Esophagus muscularis mucosa (tissue), 4 donors: ENCODE data around the gene CBLN1. TPM values are rescaled to one million over a fixed set of nuclear protein-coding genes. Genes with fewer than 3 reads are reported as not detected.

Source experiments
- DNase-seq: peaks from one replicate; pipeline ENCODE4 v3.0.0-alpha.2; 2017; ENCODE audit errors: extremely low spot score
- H3K27ac ChIP-seq, 4 donors: fragments of 200-600 bp; sonication (generic); replicated peaks in 1 of 4; 1 replicate in 3 of 4; 2 replicates in 1 of 4; pipeline ENCODE4 v1.5.1; 2016 to 2019; ENCODE audit warnings: mild to moderate bottlenecking in 1 of 4
- H3K27me3 ChIP-seq, 4 donors: fragments of 200-600 bp; sonication (generic); one replicate each; pipeline versions ENCODE4 v1.5.1 to v1.6.0; 2016 to 2019
- H3K36me3 ChIP-seq, 4 donors: fragments of 200-600 bp; sonication (generic); one replicate each; pipeline ENCODE4 v1.5.1; 2016 to 2019
- H3K4me1 ChIP-seq, 4 donors: fragments of 200-600 bp; sonication (generic); one replicate each; pipeline ENCODE4 v1.5.1; 2016 to 2019
- H3K4me3 ChIP-seq, 4 donors: fragments of 200-600 bp; sonication (generic); 1 replicate in 2 of 4; 2 replicates in 2 of 4; pipeline ENCODE4 v1.5.1; 2016 to 2019; ENCODE audit warnings: mild to moderate bottlenecking in 4 of 4, moderate library complexity in 1 of 4
- H3K9me3 ChIP-seq, 4 donors: fragments of 200-600 bp; sonication (generic); 1 replicate in 3 of 4; 2 replicates in 1 of 4; pipeline ENCODE4 v1.5.1; 2016 to 2019
- EP300 ChIP-seq: sonication (generic); formaldehyde crosslinking; IDR thresholded peaks from one replicate; pipeline ENCODE4 v1.6.1; 2017; ENCODE audit warnings: antibody characterized with exemption
- POLR2A ChIP-seq: fragments of 450-650 bp; IDR thresholded peaks from one replicate; pipeline ENCODE4 v1.6.1; 2017; ENCODE audit warnings: antibody characterized with exemption, moderate library complexity, mild to moderate bottlenecking, low read depth
- POLR2AphosphoS5 ChIP-seq, 2 donors: sonication (generic); formaldehyde crosslinking; IDR thresholded peaks; one replicate each; pipeline ENCODE4 v1.6.1; 2017; ENCODE audit warnings: antibody characterized with exemption in 2 of 2
- WGBS: methylation state at CpG from one replicate; pipeline ENCODE4 v1.1.5; 2018; 5-methylcytosine and 5-hydroxymethylcytosine counted together
- intact Hi-C: fragments of 100-400 bp; cut with DNase I; formaldehyde crosslinking; loops from one replicate; pipeline ENCODE4 v1.15.1; 2023
- total RNA-seq, 4 donors: library from RNA; depleted of rRNA; stranded (reverse); fragments of >200 nt; gene quantifications; one replicate each; pipeline versions ENCODE4 v1.1.0 to v1.2.1, GENCODE V29; 2016
- TF ChIP-seq, protein P1 (sequence below), 3 experiments: fragments of 200-600 bp in 2 of 3; fragments of 450-650 bp in 1 of 3; sonication (generic) in 2 of 3; IDR thresholded peaks; one replicate each; pipeline ENCODE4 v1.5.1; 2017 to 2019; ENCODE audit warnings: antibody characterized with exemption in 3 of 3, mild to moderate bottlenecking in 2 of 3, moderate library complexity in 1 of 3

The CBLN1 gene
- total RNA-seq, 4 donors from 2014 or later = 0.32 to 1.4 (median 0.83) TPM; not detected in 1

DNA sequence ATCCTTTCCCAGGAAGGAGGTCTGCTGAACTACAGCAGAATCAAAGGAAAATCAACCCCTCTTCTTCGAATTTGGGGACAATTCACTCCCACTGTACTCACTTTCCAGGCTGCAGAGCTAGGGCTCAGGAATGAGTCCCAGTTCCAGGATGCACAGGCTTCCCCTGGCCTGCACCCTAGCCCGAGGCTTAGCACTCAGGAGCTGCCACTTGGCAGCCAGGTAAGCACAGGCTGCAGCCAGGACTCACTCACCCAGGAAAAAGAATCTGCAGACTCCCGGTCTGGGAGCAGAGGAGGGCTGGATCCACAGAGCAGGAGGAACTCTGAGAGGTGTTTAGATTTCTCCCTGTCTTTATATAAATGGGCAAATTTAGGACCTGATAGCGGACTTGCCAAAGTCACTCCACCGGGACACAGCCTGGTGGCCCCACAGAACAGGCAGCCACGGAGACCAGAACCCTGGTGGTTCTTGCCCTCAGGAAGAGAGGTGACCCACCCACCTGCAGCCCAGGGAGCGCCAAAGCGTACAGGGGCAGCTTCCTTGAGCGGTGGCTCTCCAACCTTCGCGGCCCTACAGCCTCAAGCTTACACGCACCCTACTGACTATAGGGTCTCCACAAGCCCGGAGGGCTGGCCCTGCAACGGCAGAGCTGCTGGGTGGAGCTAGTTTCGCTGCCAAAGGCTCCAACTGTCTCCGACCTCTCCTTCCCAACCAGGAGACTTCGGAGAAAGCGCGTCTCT is 4.8 kb downstream of the CBLN1 start:
- H3K27me3 ChIP-seq = peaks cover 7 to 99% (median 71%) of the 10 kb centered on the region in 4 donors
- intact Hi-C loops = no loop called here
- peaks cover 26 to 56% (median 46%) of the 10 kb centered on the region in 4 donors for H3K4me1 ChIP-seq
- WGBS = 13% methylated on average over 9 of the region's 19 CpGs
- no peak overlapping the region for H3K27ac ChIP-seq
- no peaks in the 10 kb centered on the region for H3K36me3 ChIP-seq
- TF ChIP-seq EP300 (no peak), POLR2AphosphoS5 (IDR thresholded peaks at IDR 0.05) (no peak)
- peak; percentile 84 for DNase-seq
- H3K4me3 ChIP-seq = no peak overlapping the region
- peaks cover 0 to 5% (median 0%) of the 10 kb centered on the region in 4 donors for H3K9me3 ChIP-seq

DNA sequence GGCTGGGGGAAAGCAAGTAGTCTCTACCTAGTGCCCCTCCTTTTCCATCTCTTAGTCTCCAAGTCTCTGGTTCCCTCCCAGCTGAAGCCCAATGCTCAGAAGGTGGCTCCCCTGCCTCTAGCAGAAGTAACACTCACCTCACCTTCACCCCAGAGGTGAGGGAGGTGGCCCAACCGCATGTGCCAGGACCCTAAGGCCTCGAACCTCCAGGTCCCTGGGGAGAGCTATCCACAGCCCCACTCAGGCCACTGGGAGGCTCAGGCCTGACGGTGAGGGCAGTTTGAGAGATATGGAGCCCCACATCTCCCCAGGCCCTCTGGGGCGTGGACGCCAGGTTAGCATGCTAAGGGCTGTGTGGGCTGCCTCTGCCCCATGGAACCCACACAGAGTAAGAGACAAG is 5.8 kb downstream of the CBLN1 start:
- TF ChIP-seq EP300 = no peak
- no peak for TF ChIP-seq POLR2A
- TF ChIP-seq POLR2AphosphoS5 (IDR thresholded peaks at IDR 0.05) = no peak
- TF ChIP-seq, protein P1, sequence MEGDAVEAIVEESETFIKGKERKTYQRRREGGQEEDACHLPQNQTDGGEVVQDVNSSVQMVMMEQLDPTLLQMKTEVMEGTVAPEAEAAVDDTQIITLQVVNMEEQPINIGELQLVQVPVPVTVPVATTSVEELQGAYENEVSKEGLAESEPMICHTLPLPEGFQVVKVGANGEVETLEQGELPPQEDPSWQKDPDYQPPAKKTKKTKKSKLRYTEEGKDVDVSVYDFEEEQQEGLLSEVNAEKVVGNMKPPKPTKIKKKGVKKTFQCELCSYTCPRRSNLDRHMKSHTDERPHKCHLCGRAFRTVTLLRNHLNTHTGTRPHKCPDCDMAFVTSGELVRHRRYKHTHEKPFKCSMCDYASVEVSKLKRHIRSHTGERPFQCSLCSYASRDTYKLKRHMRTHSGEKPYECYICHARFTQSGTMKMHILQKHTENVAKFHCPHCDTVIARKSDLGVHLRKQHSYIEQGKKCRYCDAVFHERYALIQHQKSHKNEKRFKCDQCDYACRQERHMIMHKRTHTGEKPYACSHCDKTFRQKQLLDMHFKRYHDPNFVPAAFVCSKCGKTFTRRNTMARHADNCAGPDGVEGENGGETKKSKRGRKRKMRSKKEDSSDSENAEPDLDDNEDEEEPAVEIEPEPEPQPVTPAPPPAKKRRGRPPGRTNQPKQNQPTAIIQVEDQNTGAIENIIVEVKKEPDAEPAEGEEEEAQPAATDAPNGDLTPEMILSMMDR (IDR thresholded peaks at IDR 0.05) = no peak

DNA sequence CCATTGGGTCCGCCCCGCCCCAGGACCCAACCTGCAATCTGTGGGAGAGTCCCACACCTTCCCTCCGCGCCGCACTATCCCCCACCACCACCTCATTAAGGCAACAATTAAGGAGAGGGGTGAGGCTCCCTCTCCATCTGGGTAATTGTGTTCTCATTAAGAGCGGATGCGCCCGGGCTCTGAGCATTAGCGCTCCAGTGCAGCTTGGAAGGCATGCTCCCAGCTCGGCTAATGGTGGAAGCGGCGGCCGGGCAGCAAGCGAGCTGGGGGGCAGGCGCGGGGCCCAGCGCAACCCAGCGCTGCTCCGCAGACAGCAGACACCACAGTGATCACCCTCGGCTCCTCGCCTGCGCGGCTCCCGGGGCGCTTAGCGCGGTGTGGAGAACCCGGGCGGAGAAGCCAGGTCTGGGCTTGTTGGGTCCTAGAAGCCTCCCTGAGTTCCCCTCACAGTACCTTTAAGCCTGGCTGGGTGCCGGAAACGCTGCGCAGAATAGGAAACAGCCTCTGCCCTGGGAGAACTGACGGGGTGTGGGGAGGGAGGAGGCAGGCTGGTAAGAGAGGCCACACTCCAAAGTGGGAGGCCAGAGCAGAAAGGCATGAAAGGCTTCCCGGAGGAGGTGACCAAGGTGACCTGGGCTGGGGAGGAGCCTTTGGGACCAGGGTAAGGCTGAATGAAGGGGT is 6.4 kb downstream of the CBLN1 start:
- TF ChIP-seq POLR2A (no peak), EP300 (no peak), POLR2AphosphoS5 (IDR thresholded peaks at IDR 0.05) (no peak)
- TF ChIP-seq, protein P1 (IDR thresholded peaks at IDR 0.05) = no peak

More for the DNA sequence above, 5.8 kb downstream of the CBLN1 start:
- Histone ChIP-seq H3K4me1 (peaks cover 19 to 47% (median 37%) of the 10 kb centered on the region in 4 donors), H3K4me3 (no peak overlapping the region), H3K9me3 (peaks cover 0 to 5% (median 0%) of the 10 kb centered on the region in 4 donors), H3K36me3 (no peaks in the 10 kb centered on the region), H3K27me3 (peaks cover under 1 to 97% (median 66%) of the 10 kb centered on the region in 4 donors), H3K27ac (no peak overlapping the region)
- DNase-seq = peak; percentile 42
- intact Hi-C loops = no loop called here
- WGBS = no CpG with 5 or more reads among the region's 5 CpGs

DNA sequence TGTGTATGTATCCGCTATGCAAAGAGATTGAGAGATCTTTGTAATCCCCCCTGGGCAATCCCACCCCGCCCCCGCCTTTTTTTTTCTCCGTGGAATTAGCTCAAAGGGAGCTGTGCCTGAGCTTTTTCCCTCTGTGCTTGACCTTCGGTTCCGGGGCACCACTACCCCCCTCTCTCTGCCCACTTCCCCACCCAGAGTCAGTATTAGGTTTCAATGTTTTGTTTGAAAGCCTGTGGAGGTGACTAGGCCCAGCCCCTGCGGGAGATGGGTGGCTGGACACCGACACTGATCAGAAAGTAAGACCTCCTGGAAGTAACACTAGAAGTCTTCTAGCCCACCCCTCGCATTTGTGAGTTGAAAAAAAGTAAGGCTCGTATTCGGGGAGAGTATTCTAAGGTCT is 7.0 kb downstream of the CBLN1 start:
- intact Hi-C loops = no loop called here
- Histone ChIP-seq H3K27ac (no peak overlapping the region), H3K4me3 (no peak overlapping the region), H3K4me1 (peaks cover 13 to 34% (median 27%) of the 10 kb centered on the region in 4 donors), H3K9me3 (peaks cover 0 to 5% (median 0%) of the 10 kb centered on the region in 4 donors), H3K27me3 (peaks cover 0 to 94% (median 54%) of the 10 kb centered on the region in 4 donors), H3K36me3 (no peaks in the 10 kb centered on the region)
- no peak for TF ChIP-seq POLR2AphosphoS5 (IDR thresholded peaks at IDR 0.05)
- TF ChIP-seq POLR2A = no peak
- TF ChIP-seq, protein P1 (IDR thresholded peaks at IDR 0.05) = no peak
- no peak for TF ChIP-seq EP300
- 4% methylated on average over 11 of the region's 11 CpGs for WGBS
- DNase-seq = peak; percentile 84

More for the DNA sequence above, 6.4 kb downstream of the CBLN1 start:
- intact Hi-C loops = no loop called here
- Histone ChIP-seq H3K4me1 (peaks cover 16 to 40% (median 31%) of the 10 kb centered on the region in 4 donors), H3K4me3 (no peak overlapping the region), H3K9me3 (peaks cover 0 to 5% (median 0%) of the 10 kb centered on the region in 4 donors), H3K27ac (no peak overlapping the region), H3K36me3 (no peaks in the 10 kb centered on the region), H3K27me3 (peaks cover 0 to 94% (median 60%) of the 10 kb centered on the region in 4 donors)
- DNase-seq = peak; percentile 57
- 0% methylated on average over 5 of the region's 34 CpGs for WGBS

DNA sequence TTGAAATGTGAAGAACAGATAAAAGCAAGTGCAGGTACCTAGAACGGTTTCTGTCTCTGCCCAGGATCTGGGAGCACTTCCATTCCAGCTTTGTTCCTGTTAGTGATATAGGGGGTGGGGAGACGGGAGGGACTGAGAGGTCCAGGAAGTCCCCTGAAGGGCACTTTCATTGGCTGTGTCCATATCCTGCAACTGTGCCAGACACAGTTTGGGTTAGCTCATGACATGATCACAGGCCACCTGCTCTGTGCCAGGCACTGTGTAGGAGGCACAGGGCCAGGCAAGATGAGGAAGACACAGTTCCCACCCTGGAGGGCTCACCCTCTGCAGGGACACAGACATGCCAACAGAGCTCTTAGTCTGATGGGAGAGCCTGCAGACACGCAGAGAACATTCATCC is 7.9 kb downstream of the CBLN1 start:
- H3K4me1 ChIP-seq = peaks cover 13 to 27% (median 19%) of the 10 kb centered on the region in 4 donors
- no peak overlapping the region for H3K27ac ChIP-seq
- H3K9me3 ChIP-seq = peaks cover 0 to 5% (median 0%) of the 10 kb centered on the region in 4 donors
- WGBS = 47% methylated on average over 3 of the region's 3 CpGs
- intact Hi-C loops = no loop called here
- no peak overlapping the region for H3K4me3 ChIP-seq
- DNase-seq = peak; percentile 42
- TF ChIP-seq POLR2AphosphoS5 (IDR thresholded peaks at IDR 0.05) (no peak), EP300 (no peak), POLR2A (no peak)
- TF ChIP-seq, protein P1 (IDR thresholded peaks at IDR 0.05) = no peak
- H3K27me3 ChIP-seq = peaks cover 0 to 89% (median 46%) of the 10 kb centered on the region in 4 donors
- no peaks in the 10 kb centered on the region for H3K36me3 ChIP-seq
